Measurements from ENCODE around the gene HOOK1.

Gene HOOK1

GRCh38 chr1:59814901-59815825, at the start of gene HOOK1:
TSS of gene HOOK1 (plus strand) at chr1:59814949. CDS start at chr1:59815118, 169 bp downstream.
- DNase-seq (ENCODE audit: low read depth), result no peak
- no peak for TF ChIP-seq CTCF (conservative IDR thresholded peaks at IDR 0.05; ENCODE audit: control insufficient read depth, insufficient read depth, low read depth, low read length)
- no peak within 1 kb of the TSS for H3K4me3 ChIP-seq (ENCODE audit: control insufficient read depth, low read depth, low read length)

- no peak for TF ChIP-seq CTCF (conservative IDR thresholded peaks at IDR 0.05; ENCODE audit: control insufficient read depth, insufficient read depth, low read depth, low read length)
- no peak overlapping the region for H3K4me3 ChIP-seq (ENCODE audit: control insufficient read depth, low read depth, low read length)
- no peak for DNase-seq (ENCODE audit: low read depth)
These were observed 49.6 kb upstream of the HOOK1 start for GRCh38 chr1:59765011-59765730.

- no peak overlapping the region for H3K4me3 ChIP-seq (ENCODE audit: control insufficient read depth, low read depth, low read length)
- no peak for DNase-seq (ENCODE audit: low read depth)
- TF ChIP-seq CTCF (conservative IDR thresholded peaks at IDR 0.05; ENCODE audit: control insufficient read depth, insufficient read depth, low read depth, low read length), result no peak
These were observed 48.4 kb upstream of the HOOK1 start for GRCh38 chr1:59766227-59766855.

DNA sequence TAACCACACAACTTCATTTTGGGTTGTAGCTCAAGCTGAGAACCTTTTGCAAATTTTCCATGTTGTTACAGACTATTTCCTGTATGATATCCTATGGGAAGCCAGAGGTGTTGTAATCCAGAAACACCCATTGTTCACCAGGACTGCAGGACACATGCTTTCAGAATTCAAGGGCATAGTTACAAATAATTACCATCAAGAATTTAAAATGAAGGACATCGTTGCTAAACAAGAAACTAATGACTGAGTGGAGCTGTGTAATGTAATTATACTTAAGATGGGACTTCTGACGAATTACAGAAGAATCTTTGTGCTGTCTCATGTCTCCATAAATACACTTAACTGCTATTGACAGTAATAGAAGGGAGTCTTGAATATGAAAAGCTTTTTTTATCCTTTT, 47.6 kb upstream of the HOOK1 start:
- no peak for TF ChIP-seq CTCF (conservative IDR thresholded peaks at IDR 0.05; ENCODE audit: control insufficient read depth, insufficient read depth, low read depth, low read length)
- no peak for DNase-seq (ENCODE audit: low read depth)
- no peak overlapping the region for H3K4me3 ChIP-seq (ENCODE audit: control insufficient read depth, low read depth, low read length)

DNA sequence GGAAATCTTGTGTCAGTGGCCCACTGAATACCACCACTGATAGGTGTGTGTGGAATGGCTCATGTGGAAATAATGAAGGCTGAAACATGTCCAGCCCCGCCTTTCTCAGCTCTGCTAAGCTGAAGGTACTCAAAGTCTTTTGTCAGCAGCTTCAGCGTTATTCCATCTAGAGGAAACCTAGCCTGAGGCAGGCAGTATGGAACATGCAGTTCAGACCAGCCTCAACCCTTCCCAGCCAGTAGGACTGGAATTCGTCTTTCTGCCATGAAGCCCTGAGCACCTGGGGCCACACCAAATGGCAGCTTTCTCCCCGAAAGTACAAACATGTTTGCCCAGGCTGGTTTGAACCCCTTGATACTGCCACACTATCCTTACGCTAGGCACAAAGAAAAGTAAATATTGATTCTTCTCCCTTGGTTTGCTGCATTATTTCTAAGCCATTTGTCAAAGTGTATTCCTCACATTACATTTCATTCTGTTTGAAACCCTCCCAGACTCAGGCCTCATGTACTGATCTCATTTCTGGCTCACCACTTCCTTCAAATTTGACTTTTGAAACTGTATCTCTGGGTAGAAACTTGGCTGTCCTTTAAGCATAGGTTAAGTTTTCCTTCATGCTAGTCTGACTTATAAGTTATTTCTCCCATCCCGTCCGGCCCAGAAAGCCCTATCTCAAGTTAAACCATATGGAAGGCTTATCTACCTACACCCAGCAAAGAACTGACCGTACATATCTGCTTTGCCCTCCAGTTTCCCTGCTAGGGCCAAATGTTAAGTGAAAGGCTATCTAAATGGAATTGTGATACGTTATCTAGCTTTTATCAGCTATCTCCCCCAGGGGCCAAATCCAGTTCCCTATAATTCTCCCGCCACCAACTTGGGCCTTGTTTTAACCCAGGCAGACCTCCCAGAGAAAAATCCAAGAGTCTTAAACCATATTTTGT, 45.7 kb upstream of the HOOK1 start:
- TF ChIP-seq CTCF (conservative IDR thresholded peaks at IDR 0.05; ENCODE audit: control insufficient read depth, insufficient read depth, low read depth, low read length), result no peak
- H3K4me3 ChIP-seq (ENCODE audit: control insufficient read depth, low read depth, low read length), result no peak overlapping the region
- no peak for DNase-seq (ENCODE audit: low read depth)

GRCh38 chr1:59769736-59770095, 45.0 kb upstream of the HOOK1 start:
- DNase-seq (ENCODE audit: low read depth), result no peak
- TF ChIP-seq CTCF (conservative IDR thresholded peaks at IDR 0.05; ENCODE audit: control insufficient read depth, insufficient read depth, low read depth, low read length), result no peak
- no peak overlapping the region for H3K4me3 ChIP-seq (ENCODE audit: control insufficient read depth, low read depth, low read length)
